OCI-LY3 (cell line): ENCODE data around the gene CRNKL1.

ENCODE experiments used
- H2AFZ ChIP-seq: fragments of 200-600, 300-600 bp; shearing (Covaris generic); 2 replicates; pipeline ENCODE4 v1.6.0; 2014; ENCODE audit warnings: antibody characterized with exemption, low read depth, low read length
- H3K27ac ChIP-seq: fragments of 200-600, 300-600 bp; sonication (generic); 2 replicates; pipeline ENCODE4 v1.5.1; 2014; ENCODE audit warnings: mild to moderate bottlenecking, low read length, moderate library complexity, mixed read lengths
- H3K27me3 ChIP-seq: fragments of 200-600, 300-600 bp; sonication (generic); 2 replicates; pipeline ENCODE4 v1.6.1; 2014; ENCODE audit warnings: low read depth, low read length, mixed read lengths
- H3K36me3 ChIP-seq: fragments of 200-600, 300-600 bp; sonication (generic); replicated peaks from 2 replicates; pipeline ENCODE3; 2014; ENCODE audit warnings: low read depth, low read length, mixed read lengths
- H3K4me1 ChIP-seq: fragments of 300-600, 200-600 bp; sonication (generic); 2 replicates; pipeline ENCODE4 v1.6.1; 2014; ENCODE audit warnings: low read length, mixed read lengths
- H3K4me2 ChIP-seq: fragments of 200-600, 300-600 bp; sonication (generic); 2 replicates; pipeline ENCODE4 v1.6.1; 2014; ENCODE audit warnings: low read length, mixed read lengths
- H3K4me3 ChIP-seq: fragments of 300-600, 200-600 bp; sonication (generic); 2 replicates; pipeline ENCODE4 v1.5.1; 2014; ENCODE audit warnings: antibody characterized with exemption, mild to moderate bottlenecking, low read length, moderate library complexity
- H3K79me2 ChIP-seq: fragments of 300-600, 200-600 bp; shearing (Covaris generic); 2 replicates; pipeline ENCODE4 v1.6.1; 2014; ENCODE audit warnings: mild to moderate bottlenecking, low read length, mixed read lengths
- H3K9ac ChIP-seq: fragments of 300-600, 200-600 bp; shearing (Covaris generic); 2 replicates; pipeline ENCODE4 v1.6.0; 2014; ENCODE audit warnings: mild to moderate bottlenecking, low read length, moderate library complexity
- H3K9me3 ChIP-seq: fragments of 200-600, 300-600 bp; shearing (Covaris generic); 2 replicates; pipeline ENCODE4 v1.6.1; 2014; ENCODE audit warnings: low read length, mixed read lengths; ENCODE audit not compliant: insufficient read depth
- H4K20me1 ChIP-seq: fragments of 200-600, 300-600 bp; sonication (generic); 2 replicates; pipeline ENCODE4 v1.6.1; 2016; ENCODE audit warnings: low read length, mixed read lengths; ENCODE audit not compliant: insufficient read depth
- CTCF ChIP-seq: fragments of 200-600, 300-600 bp; sonication (generic); IDR thresholded peaks from 2 replicates; pipeline ENCODE4 v1.5.1; 2014; ENCODE audit warnings: antibody characterized with exemption, low read length, low read depth
- EZH2phosphoT487 ChIP-seq: fragments of 200-600 bp; shearing (Covaris generic); IDR thresholded peaks from 2 replicates; pipeline ENCODE4 v1.6.1; 2018; ENCODE audit warnings: antibody characterized with exemption, mixed run types, low read depth

CRNKL1 gene

GRCh38 chr20:19993958-19994669, 58.2 kb downstream of the CRNKL1 start:
- Histone ChIP-seq H3K4me1 (peaks cover 10% of the 10 kb centered on the region), H2AFZ (no peak overlapping the region), H3K27ac (no peak overlapping the region), H3K9me3 (no peaks in the 10 kb centered on the region), H3K4me3 (no peak overlapping the region), H4K20me1 (no peaks in the 10 kb centered on the region), H3K27me3 (no peaks in the 10 kb centered on the region), H3K79me2 (no peaks in the 10 kb centered on the region), H3K9ac (no peak overlapping the region), H3K4me2 (no peak overlapping the region), H3K36me3 (no peaks in the 10 kb centered on the region)
- TF ChIP-seq EZH2phosphoT487 (no peak), CTCF (no peak)

- TF ChIP-seq CTCF (no peak), EZH2phosphoT487 (no peak)
- H3K9ac ChIP-seq: no peak overlapping the region
- no peaks in the 10 kb centered on the region for H3K36me3 ChIP-seq
- no peak overlapping the region for H2AFZ ChIP-seq
- H3K4me1 ChIP-seq: peaks cover 10% of the 10 kb centered on the region
- no peaks in the 10 kb centered on the region for H3K9me3 ChIP-seq
- no peaks in the 10 kb centered on the region for H3K27me3 ChIP-seq
- H3K27ac ChIP-seq: no peak overlapping the region
- H3K79me2 ChIP-seq: no peaks in the 10 kb centered on the region
- H3K4me3 ChIP-seq: no peak overlapping the region
- no peak overlapping the region for H3K4me2 ChIP-seq
- no peaks in the 10 kb centered on the region for H4K20me1 ChIP-seq
Measured at GRCh38 chr20:19992996-19993908, 59.0 kb downstream of the CRNKL1 start.

DNA sequence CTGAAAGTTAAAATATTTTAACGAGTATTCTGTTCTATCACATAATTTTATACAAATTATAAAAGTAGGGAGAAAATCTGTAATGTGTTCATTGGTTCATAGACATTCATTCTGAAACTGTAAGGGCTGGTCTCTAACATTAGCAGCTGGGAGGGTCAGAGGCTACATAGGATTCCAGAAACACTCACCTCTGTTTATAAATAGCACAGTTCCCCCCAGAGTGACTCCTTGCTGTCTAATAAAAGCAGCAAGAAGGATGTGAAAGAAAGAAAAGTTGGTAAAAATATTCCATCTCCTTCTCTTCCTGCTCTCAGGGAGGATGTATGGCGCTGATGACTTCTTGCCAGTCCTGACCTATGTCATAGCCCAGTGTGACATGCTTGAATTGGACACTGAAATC, 60.4 kb downstream of the CRNKL1 start:
- no peak for TF ChIP-seq CTCF
- TF ChIP-seq EZH2phosphoT487: no peak
- Histone ChIP-seq H3K4me3 (no peak overlapping the region), H3K4me2 (no peak overlapping the region)

DNA sequence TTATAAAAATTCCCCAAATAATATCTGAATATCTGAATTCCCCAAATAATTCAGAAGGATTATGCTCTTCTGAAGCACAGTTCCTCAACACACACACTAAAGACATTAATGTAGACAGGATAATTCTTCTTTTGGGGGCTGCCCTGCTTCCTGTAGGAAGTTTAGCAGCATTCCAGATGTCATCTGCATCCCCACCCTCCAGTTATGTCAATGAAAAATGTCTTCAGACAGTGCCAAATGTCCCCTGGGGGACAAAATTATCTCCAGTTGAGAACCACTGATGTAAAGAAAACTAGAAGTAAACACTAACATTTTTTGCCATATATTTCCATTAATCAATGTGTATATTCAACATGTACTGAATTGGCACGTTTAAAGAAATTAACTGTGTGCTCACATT, 61.0 kb downstream of the CRNKL1 start:
- TF ChIP-seq CTCF (no peak), EZH2phosphoT487 (no peak)
- H3K36me3 ChIP-seq: no peaks in the 10 kb centered on the region
- H4K20me1 ChIP-seq: no peaks in the 10 kb centered on the region
- H2AFZ ChIP-seq: no peak overlapping the region
- peaks cover 10% of the 10 kb centered on the region for H3K4me1 ChIP-seq
- H3K9me3 ChIP-seq: no peaks in the 10 kb centered on the region
- no peaks in the 10 kb centered on the region for H3K27me3 ChIP-seq
- H3K9ac ChIP-seq: no peak overlapping the region
- no peak overlapping the region for H3K4me2 ChIP-seq
- no peaks in the 10 kb centered on the region for H3K79me2 ChIP-seq
- no peak overlapping the region for H3K4me3 ChIP-seq
- H3K27ac ChIP-seq: no peak overlapping the region

More for the DNA sequence above, 60.4 kb downstream of the CRNKL1 start:
- no peaks in the 10 kb centered on the region for H4K20me1 ChIP-seq
- H3K9me3 ChIP-seq: no peaks in the 10 kb centered on the region
- no peaks in the 10 kb centered on the region for H3K36me3 ChIP-seq
- H3K79me2 ChIP-seq: no peaks in the 10 kb centered on the region
- no peak overlapping the region for H3K9ac ChIP-seq
- H2AFZ ChIP-seq: no peak overlapping the region
- peaks cover 10% of the 10 kb centered on the region for H3K4me1 ChIP-seq
- H3K27me3 ChIP-seq: no peaks in the 10 kb centered on the region
- no peak overlapping the region for H3K27ac ChIP-seq
